Suprapubic skin (tissue), 3 donors: ENCODE results near the gene OR2T5.
"Not testable (repeated sequence)": the region's sequence is repeated elsewhere in the genome, so short reads cannot be mapped to it uniquely, and the experiment has no call there.

Experiments
- POLR2A ChIP-seq, 2 donors: fragments of 450-650 bp; IDR thresholded peaks; one replicate each; pipeline ENCODE4 v1.6.1; 2017; ENCODE audit warnings: antibody characterized with exemption in 2 of 2, mild to moderate bottlenecking in 2 of 2, moderate library complexity in 2 of 2
- TF ChIP-seq, protein P1 (sequence below), 2 donors: fragments of 200-600 bp in 1 of 2; fragments of 450-650 bp in 1 of 2; sonication (generic) in 1 of 2; IDR thresholded peaks; one replicate each; pipeline ENCODE4 v1.5.1; 2016 to 2019; ENCODE audit warnings: antibody characterized with exemption in 2 of 2, mild to moderate bottlenecking in 1 of 2, moderate library complexity in 1 of 2

DNA sequence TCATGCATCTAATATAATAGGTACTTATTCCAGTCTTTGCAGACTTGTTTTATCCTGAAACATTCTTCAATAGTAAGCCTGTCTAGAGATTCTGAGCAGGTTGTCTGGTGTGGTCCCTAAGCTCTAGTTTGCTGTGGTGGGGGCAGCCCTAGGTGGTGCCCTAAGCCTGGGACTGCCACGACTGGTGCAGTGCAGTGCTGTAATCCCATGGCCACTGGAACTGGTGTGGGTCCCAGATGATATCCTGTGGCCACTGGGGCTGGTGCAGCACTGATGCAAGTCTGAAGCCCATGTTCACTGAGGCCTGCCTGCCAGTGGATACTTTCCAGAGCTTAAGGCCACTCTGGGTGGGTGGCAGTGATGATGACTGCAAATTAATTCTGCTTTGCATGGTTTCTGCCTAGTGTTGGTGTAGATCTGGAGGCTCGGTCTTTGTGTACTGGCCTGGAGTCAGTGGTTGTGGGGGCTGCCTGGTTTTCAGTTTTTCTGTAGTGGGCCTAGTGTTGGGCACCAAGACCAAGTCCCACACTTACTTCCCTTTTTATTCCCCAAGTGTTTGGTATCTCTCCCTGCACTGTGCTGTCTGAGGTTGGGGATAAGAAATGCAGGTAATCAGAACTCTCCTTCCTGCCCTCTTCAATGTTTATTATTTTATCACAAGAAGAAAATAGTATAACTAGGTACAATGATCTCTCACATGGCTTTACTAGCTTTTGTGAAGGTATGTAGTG is 12.1 kb downstream of the OR2T5 start:
- TF ChIP-seq, protein P1, sequence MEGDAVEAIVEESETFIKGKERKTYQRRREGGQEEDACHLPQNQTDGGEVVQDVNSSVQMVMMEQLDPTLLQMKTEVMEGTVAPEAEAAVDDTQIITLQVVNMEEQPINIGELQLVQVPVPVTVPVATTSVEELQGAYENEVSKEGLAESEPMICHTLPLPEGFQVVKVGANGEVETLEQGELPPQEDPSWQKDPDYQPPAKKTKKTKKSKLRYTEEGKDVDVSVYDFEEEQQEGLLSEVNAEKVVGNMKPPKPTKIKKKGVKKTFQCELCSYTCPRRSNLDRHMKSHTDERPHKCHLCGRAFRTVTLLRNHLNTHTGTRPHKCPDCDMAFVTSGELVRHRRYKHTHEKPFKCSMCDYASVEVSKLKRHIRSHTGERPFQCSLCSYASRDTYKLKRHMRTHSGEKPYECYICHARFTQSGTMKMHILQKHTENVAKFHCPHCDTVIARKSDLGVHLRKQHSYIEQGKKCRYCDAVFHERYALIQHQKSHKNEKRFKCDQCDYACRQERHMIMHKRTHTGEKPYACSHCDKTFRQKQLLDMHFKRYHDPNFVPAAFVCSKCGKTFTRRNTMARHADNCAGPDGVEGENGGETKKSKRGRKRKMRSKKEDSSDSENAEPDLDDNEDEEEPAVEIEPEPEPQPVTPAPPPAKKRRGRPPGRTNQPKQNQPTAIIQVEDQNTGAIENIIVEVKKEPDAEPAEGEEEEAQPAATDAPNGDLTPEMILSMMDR (IDR thresholded peaks at IDR 0.05), result not testable (repeated sequence)
- not testable (repeated sequence) for TF ChIP-seq POLR2A (IDR thresholded peaks at IDR 0.05)
